Testis (tissue), 2 donors: ENCODE results near the gene KRTAP10-5.

Source experiments
- POLR2A ChIP-seq: fragments of 450-650 bp; IDR thresholded peaks from one replicate; pipeline ENCODE4 v1.6.1; 2017; ENCODE audit warnings: antibody characterized with exemption, mild to moderate bottlenecking, moderate library complexity
- TF ChIP-seq, protein P1 (sequence below), 3 experiments: fragments of 450-650 bp in 2 of 3; fragments of 200-600 bp in 1 of 3; sonication (generic) in 1 of 3; IDR thresholded peaks; one replicate each; pipeline ENCODE4 v1.5.1; 2016 to 2019; ENCODE audit warnings: antibody characterized with exemption in 3 of 3, mild to moderate bottlenecking in 2 of 3, moderate library complexity in 1 of 3

DNA sequence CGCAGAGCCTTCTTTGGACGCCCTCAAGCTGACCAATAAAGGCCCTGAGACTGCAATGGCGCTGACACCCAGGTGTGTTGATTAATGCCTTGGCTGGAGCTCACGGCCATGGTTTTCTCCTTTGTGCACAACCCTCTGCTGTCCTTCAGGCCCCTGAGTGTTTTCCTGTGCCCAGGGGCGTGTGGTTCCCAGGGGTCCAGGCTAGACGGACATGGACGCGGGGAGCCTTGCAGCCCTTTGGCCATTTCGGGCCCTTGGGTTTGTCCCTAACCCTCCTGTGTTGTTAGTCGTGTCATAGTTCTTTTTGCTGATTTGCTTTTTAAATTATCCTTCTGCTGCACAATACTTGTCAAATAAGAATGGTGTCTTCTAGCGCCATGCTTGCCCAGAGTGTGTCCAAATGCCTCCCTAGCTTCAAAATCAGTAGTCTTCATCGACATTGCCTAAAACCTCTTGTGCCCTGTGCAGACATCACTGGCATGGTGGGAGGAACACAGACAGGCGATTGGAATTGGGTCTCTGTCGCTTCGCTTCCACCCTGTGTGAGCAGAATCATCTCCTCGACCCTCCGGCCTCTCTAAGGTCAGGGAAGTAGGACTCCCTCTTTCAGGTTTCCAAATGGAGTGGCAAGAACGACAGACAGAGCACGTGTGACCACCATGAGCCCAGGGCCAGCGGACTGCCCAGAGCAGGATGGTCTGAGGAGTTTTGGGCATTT, 4.9 kb downstream of the KRTAP10-5 start:
- TF ChIP-seq, protein P1, sequence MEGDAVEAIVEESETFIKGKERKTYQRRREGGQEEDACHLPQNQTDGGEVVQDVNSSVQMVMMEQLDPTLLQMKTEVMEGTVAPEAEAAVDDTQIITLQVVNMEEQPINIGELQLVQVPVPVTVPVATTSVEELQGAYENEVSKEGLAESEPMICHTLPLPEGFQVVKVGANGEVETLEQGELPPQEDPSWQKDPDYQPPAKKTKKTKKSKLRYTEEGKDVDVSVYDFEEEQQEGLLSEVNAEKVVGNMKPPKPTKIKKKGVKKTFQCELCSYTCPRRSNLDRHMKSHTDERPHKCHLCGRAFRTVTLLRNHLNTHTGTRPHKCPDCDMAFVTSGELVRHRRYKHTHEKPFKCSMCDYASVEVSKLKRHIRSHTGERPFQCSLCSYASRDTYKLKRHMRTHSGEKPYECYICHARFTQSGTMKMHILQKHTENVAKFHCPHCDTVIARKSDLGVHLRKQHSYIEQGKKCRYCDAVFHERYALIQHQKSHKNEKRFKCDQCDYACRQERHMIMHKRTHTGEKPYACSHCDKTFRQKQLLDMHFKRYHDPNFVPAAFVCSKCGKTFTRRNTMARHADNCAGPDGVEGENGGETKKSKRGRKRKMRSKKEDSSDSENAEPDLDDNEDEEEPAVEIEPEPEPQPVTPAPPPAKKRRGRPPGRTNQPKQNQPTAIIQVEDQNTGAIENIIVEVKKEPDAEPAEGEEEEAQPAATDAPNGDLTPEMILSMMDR (IDR thresholded peaks at IDR 0.05): no peak
- TF ChIP-seq POLR2A: no peak
